Endothelial cell of umbilical vein (primary cell): ENCODE measurements around the gene RAD52. TPM values are rescaled to one million over a fixed set of nuclear protein-coding genes. Genes with fewer than 3 reads are reported as not detected.
A peak's percentile ranks its signal among the peaks of the same experiment; 100 is the strongest.

Experiments
- BruUV-seq: library from RNA; stranded (reverse); fragments of 400-500 nt; replicated peaks from 2 replicates; lab custom pipeline; 2021; lab: Mats Ljungman, UMichigan
- CTCF ChIA-PET: fragments of 300-600, 350-600 bp; sonication (Branson Sonifier 250); formaldehyde crosslinking; loops from one replicate; lab custom pipeline; 2021; ENCODE audit warnings: antibody characterized with exemption, inconsistent platforms; lab: Charles Lee
- POLR2A ChIA-PET: fragments of 300-600, 350-600 bp; sonication (Branson Sonifier 250); formaldehyde crosslinking; loops from one replicate; lab custom pipeline; 2021; ENCODE audit warnings: antibody characterized with exemption, inconsistent platforms; lab: Charles Lee
- DNase-seq: peaks from one replicate; pipeline ENCODE4 v3.0.0-alpha.2; 2011; ENCODE audit warnings: low read depth, low spot score
- FAIRE-seq: peaks from 2 replicates; lab custom pipeline; 2011; peaks lifted over from hg19 to GRCh38; lab: Jason Lieb, UNC
- H2AFZ ChIP-seq: 2 replicates; pipeline ENCODE4 v1.6.0; 2012; ENCODE audit warnings: low read depth, low read length, control low read depth, inconsistent platforms
- H3K27ac ChIP-seq: 2 replicates; pipeline ENCODE4 v1.5.1; 2011; ENCODE audit warnings: low read depth, mild to moderate bottlenecking, control low read depth, low read length, moderate library complexity; ENCODE audit not compliant: insufficient read depth
- H3K27me3 ChIP-seq, 2 experiments: 2 replicates each; pipeline versions ENCODE4 v1.6.0 to v1.6.1; 2011; ENCODE audit warnings: low read length in 2 of 2, mixed read lengths in 1 of 2; ENCODE audit not compliant: control insufficient read depth in 2 of 2, insufficient read depth in 2 of 2
- H3K36me3 ChIP-seq, 2 experiments: 2 replicates in 1 of 2; 3 replicates in 1 of 2; pipeline ENCODE4 v1.5.1; 2011; ENCODE audit warnings: low read length in 2 of 2, mild to moderate bottlenecking in 1 of 2, moderate library complexity in 1 of 2; ENCODE audit not compliant: control insufficient read depth in 2 of 2, insufficient read depth in 2 of 2; ENCODE audit errors: extremely low read depth in 1 of 2
- H3K4me1 ChIP-seq: 3 replicates; pipeline ENCODE4 v1.5.1; 2011; ENCODE audit warnings: mild to moderate bottlenecking, low read length; ENCODE audit not compliant: control insufficient read depth, insufficient read depth; ENCODE audit errors: extremely low read depth
- H3K4me2 ChIP-seq: 2 replicates; pipeline ENCODE4 v1.6.1; 2011; ENCODE audit warnings: low read length, control low read depth, mixed read lengths; ENCODE audit not compliant: insufficient read depth
- H3K4me3 ChIP-seq, 3 experiments: fragments of 200-600 bp in 1 of 3; sonication (generic), shearing (Covaris generic) in 1 of 3; replicated peaks in 1 of 3; 2 replicates each; pipeline ENCODE4 v1.5.1; 2011 to 2016; ENCODE audit warnings: control low read depth in 3 of 3, low read length in 3 of 3, mild to moderate bottlenecking in 2 of 3, inconsistent platforms in 1 of 3, low read depth in 1 of 3, moderate library complexity in 1 of 3; ENCODE audit not compliant: insufficient read depth in 1 of 3
- H3K79me2 ChIP-seq: 2 replicates; pipeline ENCODE4 v1.6.0; 2012; ENCODE audit warnings: low read length, inconsistent platforms; ENCODE audit not compliant: control insufficient read depth, insufficient read depth
- H3K9ac ChIP-seq: replicated peaks from 2 replicates; pipeline ENCODE3; 2011; ENCODE audit warnings: low read length, control low read depth; ENCODE audit not compliant: insufficient read depth; ENCODE audit errors: extremely low read depth
- H3K9me1 ChIP-seq: replicated peaks from 3 replicates; pipeline ENCODE4 v1.6.0; 2011; ENCODE audit warnings: mild to moderate bottlenecking, low read length; ENCODE audit not compliant: control insufficient read depth, insufficient read depth; ENCODE audit errors: extremely low read depth
- H3K9me3 ChIP-seq: replicated peaks from 2 replicates; pipeline ENCODE4 v1.5.1; 2012; ENCODE audit warnings: low read length, inconsistent platforms; ENCODE audit not compliant: control insufficient read depth, insufficient read depth
- H4K20me1 ChIP-seq: replicated peaks from 2 replicates; pipeline ENCODE3; 2011; ENCODE audit warnings: mild to moderate bottlenecking, low read length; ENCODE audit not compliant: control insufficient read depth, insufficient read depth; ENCODE audit errors: extremely low read depth
- EZH2 ChIP-seq: IDR thresholded peaks from 2 replicates; pipeline ENCODE4 v1.6.1; 2012; ENCODE audit warnings: borderline replicate concordance, low read depth, mild to moderate bottlenecking, moderate library complexity, low read length, inconsistent platforms; ENCODE audit not compliant: severe bottlenecking
- FOS ChIP-seq: IDR thresholded peaks from 2 replicates; pipeline ENCODE4 v1.6.1; 2011; ENCODE audit warnings: mild to moderate bottlenecking, low read length, moderate library complexity, borderline replicate concordance; ENCODE audit not compliant: insufficient read depth
- GATA2 ChIP-seq: IDR thresholded peaks from 2 replicates; pipeline ENCODE4 v1.7.0; 2011; ENCODE audit warnings: low read depth, mild to moderate bottlenecking, moderate library complexity, mixed read lengths, low read length; ENCODE audit not compliant: insufficient read length, insufficient read depth
- JUN ChIP-seq: IDR thresholded peaks from 2 replicates; pipeline ENCODE4 v1.6.1; 2011; ENCODE audit warnings: borderline replicate concordance, low read depth; ENCODE audit not compliant: insufficient read length, insufficient read depth
- dilution Hi-C: fragments of 300-500 bp; cut with MboI; formaldehyde crosslinking; loops from one replicate; pipeline ENCODE4 v1.15.0; 2019; ENCODE audit warnings: low sequenced_read_pairs; ENCODE audit not compliant: extremely low pct_ligation_motif_present
- intact Hi-C: fragments of 100-400 bp; cut with micrococcal nuclease; formaldehyde crosslinking; loops from one replicate; pipeline ENCODE4 v1.10.0; 2022
- polyA plus RNA-seq, 4 experiments: library from polyadenylated mRNA; depleted of rRNA in 3 of 4; stranded (reverse) in 3 of 4; unstranded in 1 of 4; fragments of >200 nt; gene quantifications; 2 replicates each; pipeline versions ENCODE4 v1.2.1 to v1.2.3, GENCODE V29; 2011 to 2012; ENCODE audit warnings: missing spikeins in 1 of 4
- total RNA-seq: library from RNA; stranded (reverse); gene quantifications from 2 replicates; pipeline ENCODE4 v1.2.3, GENCODE V29; 2021
- TF ChIP-seq, protein P1 (sequence below), 2 donors: IDR thresholded peaks; 1 replicate in 1 of 2; 2 replicates in 1 of 2; pipeline ENCODE4 v1.5.1; 2011; ENCODE audit warnings: low read length in 2 of 2, mild to moderate bottlenecking in 2 of 2, moderate library complexity in 2 of 2, control low read depth in 1 of 2, inconsistent platforms in 1 of 2, low read depth in 1 of 2; ENCODE audit not compliant: insufficient read depth in 1 of 2; ENCODE audit errors: extremely low read depth in 1 of 2

RAD52 gene
- total and polyA plus RNA-seq, 2 donors (not counting 3 experiments of a cell fraction or from before 2014, with no cell fraction given): 9.4 to 16.1 TPM

GRCh38 chr12:915090-915489, 34.4 kb downstream of the RAD52 start:
- Histone ChIP-seq H3K27me3 (no peaks in the 10 kb centered on the region), H3K4me3 (no peak overlapping the region), H3K27ac (no peak overlapping the region), H3K79me2 (no peaks in the 10 kb centered on the region), H3K9me1 (no peaks in the 10 kb centered on the region), H3K9ac (no peak overlapping the region), H4K20me1 (no peaks in the 10 kb centered on the region), H3K4me1 (peaks cover 29% of the 10 kb centered on the region), H2AFZ (no peak overlapping the region), H3K4me2 (no peak overlapping the region), H3K36me3 (peaks cover 18 to 27% of the 10 kb centered on the region in 2 experiments), H3K9me3 (no peaks in the 10 kb centered on the region)
- DNase-seq: peak; percentile 51
- POLR2A ChIA-PET: no interaction called here
- TF ChIP-seq, protein P1, sequence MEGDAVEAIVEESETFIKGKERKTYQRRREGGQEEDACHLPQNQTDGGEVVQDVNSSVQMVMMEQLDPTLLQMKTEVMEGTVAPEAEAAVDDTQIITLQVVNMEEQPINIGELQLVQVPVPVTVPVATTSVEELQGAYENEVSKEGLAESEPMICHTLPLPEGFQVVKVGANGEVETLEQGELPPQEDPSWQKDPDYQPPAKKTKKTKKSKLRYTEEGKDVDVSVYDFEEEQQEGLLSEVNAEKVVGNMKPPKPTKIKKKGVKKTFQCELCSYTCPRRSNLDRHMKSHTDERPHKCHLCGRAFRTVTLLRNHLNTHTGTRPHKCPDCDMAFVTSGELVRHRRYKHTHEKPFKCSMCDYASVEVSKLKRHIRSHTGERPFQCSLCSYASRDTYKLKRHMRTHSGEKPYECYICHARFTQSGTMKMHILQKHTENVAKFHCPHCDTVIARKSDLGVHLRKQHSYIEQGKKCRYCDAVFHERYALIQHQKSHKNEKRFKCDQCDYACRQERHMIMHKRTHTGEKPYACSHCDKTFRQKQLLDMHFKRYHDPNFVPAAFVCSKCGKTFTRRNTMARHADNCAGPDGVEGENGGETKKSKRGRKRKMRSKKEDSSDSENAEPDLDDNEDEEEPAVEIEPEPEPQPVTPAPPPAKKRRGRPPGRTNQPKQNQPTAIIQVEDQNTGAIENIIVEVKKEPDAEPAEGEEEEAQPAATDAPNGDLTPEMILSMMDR (IDR thresholded peaks at IDR 0.05; ENCODE audit: extremely low read depth in 1 of 2, insufficient read depth in 1 of 2, low read depth in 1 of 2, low read length in 2 of 2): no peak
- TF ChIP-seq GATA2 (no peak), JUN (no peak), FOS (no peak), EZH2 (no peak)
- intact Hi-C loops (no loop called here), dilution Hi-C loops (no loop called here)
- FAIRE-seq: peak; percentile 83
- no TSS peak for BruUV-seq
- CTCF ChIA-PET: interaction anchor here (0.7 to 6.0 kb wide), 5 partner anchors 10 to 668 kb away, joined by 3 to 53 read pairs (median 6); partner anchors contain the start of gene RAD52
